Ascending aorta (tissue), 1 donor: Measurements from ENCODE around the gene APELA. TPM values are rescaled to one million over a fixed set of nuclear protein-coding genes. Genes with fewer than 3 reads are reported as not detected.

Experiments used
- total RNA-seq: library from RNA; depleted of rRNA; stranded (reverse); fragments of >200 nt; gene quantifications from one replicate; pipeline ENCODE4 v1.1.0, GENCODE V29; 2016

The APELA gene
- total RNA-seq, 1 donor from 2014 or later: not detected

Other genes starting within 250 kb of the APELA start
- not detected for gene SMIM31, start 123.0 kb upstream of the APELA start, total RNA-seq
- gene TRIM61, start 100.5 kb downstream of the APELA start, total RNA-seq: not detected
- gene TRIM60, start 154.8 kb downstream of the APELA start, total RNA-seq: not detected
- not detected for gene TRIM75, start 176.7 kb downstream of the APELA start, total RNA-seq
- gene TMEM192, start 235.7 kb downstream of the APELA start, total RNA-seq: 15.4 TPM